Measurements from ENCODE around the gene ZFR.

- TF ChIP-seq CTCF (IDR thresholded peaks at IDR 0.05) = no peak
- TF ChIP-seq ZFX (IDR thresholded peaks at IDR 0.05; ENCODE audit: borderline replicate concordance) = no peak
These were observed 20.5 kb upstream of the ZFR start for GRCh38 chr5:32465076-32465475.

Data from 22Rv1 (cell line).